Hepatocyte (in vitro differentiated cells): ENCODE results near the gene ERMAP.

ENCODE experiments used
- EZH2 ChIP-seq: fragments of 200-600 bp; sonication (generic); IDR thresholded peaks from 2 replicates; pipeline ENCODE4 v1.6.1; 2016; ENCODE audit warnings: antibody characterized with exemption, mild to moderate bottlenecking, borderline replicate concordance
- EZH2phosphoT487 ChIP-seq: fragments of 200-600 bp; sonication (generic); IDR thresholded peaks from one replicate; pipeline ENCODE4 v1.6.1; 2018; ENCODE audit warnings: antibody characterized with exemption, mild to moderate bottlenecking, low read depth, moderate library complexity; ENCODE audit not compliant: unreplicated experiment, severe bottlenecking
- TF ChIP-seq, protein P1 (sequence below): fragments of 200-600 bp; sonication (generic); IDR thresholded peaks from 2 replicates; pipeline ENCODE4 v1.5.1; 2016; ENCODE audit warnings: antibody characterized with exemption, mild to moderate bottlenecking; ENCODE audit not compliant: poor library complexity

DNA sequence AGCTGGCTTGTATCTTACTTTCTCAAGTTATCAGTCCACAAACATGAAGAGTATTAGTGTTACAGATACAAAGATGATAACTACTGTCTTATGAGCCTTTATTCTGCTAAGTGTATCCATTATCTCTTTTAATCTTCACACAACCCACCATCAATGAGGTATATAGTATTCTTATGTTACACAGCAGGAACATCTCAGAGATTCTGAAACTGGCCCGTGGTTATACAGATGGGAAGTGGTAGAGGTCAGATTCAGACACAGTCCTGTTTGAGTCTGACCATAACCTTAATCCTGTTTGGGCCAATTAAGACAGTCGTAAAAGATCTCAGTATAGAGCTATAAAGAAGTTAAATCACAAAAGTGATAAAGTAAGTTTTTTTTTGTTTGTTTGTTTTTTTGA, 37.2 kb upstream of the ERMAP start:
- TF ChIP-seq, protein P1, sequence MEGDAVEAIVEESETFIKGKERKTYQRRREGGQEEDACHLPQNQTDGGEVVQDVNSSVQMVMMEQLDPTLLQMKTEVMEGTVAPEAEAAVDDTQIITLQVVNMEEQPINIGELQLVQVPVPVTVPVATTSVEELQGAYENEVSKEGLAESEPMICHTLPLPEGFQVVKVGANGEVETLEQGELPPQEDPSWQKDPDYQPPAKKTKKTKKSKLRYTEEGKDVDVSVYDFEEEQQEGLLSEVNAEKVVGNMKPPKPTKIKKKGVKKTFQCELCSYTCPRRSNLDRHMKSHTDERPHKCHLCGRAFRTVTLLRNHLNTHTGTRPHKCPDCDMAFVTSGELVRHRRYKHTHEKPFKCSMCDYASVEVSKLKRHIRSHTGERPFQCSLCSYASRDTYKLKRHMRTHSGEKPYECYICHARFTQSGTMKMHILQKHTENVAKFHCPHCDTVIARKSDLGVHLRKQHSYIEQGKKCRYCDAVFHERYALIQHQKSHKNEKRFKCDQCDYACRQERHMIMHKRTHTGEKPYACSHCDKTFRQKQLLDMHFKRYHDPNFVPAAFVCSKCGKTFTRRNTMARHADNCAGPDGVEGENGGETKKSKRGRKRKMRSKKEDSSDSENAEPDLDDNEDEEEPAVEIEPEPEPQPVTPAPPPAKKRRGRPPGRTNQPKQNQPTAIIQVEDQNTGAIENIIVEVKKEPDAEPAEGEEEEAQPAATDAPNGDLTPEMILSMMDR = no peak
- TF ChIP-seq EZH2 = no peak
- TF ChIP-seq EZH2phosphoT487 = no peak
